Dedifferentiated amniotic fluid mesenchymal stem cell (primary cell): ENCODE results near the gene SLC25A11.

Experiments
- DNase-seq: peaks from one replicate; pipeline ENCODE4 v3.0.0-alpha.2; 2016; ENCODE audit errors: extremely low spot score

The SLC25A11 gene

DNA sequence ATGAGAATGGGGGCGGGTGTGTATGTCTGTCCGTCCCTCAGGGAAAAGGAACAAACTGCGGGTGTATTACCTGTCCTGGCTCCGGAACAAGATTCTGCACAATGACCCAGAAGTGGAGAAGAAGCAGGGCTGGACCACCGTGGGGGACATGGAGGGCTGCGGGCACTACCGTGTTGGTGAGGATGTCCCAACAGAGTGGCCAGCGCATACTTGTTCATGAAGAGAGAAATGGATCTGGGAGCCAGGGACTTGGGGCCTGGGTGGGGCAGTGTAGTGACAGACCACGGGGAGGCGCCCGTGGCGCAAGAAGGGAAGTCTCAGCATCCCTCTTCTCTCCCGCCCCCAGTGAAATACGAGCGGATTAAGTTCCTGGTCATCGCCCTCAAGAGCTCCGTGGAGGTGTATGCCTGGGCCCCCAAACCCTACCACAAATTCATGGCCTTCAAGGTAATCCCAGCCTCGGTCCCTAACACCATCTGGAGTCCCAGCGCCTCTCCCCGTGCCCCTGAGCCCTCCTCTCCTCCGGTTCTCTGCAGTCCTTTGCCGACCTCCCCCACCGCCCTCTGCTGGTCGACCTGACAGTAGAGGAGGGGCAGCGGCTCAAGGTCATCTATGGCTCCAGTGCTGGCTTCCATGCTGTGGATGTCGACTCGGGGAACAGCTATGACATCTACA, 44.1 kb downstream of the SLC25A11 start:
- no peak for DNase-seq

DNA sequence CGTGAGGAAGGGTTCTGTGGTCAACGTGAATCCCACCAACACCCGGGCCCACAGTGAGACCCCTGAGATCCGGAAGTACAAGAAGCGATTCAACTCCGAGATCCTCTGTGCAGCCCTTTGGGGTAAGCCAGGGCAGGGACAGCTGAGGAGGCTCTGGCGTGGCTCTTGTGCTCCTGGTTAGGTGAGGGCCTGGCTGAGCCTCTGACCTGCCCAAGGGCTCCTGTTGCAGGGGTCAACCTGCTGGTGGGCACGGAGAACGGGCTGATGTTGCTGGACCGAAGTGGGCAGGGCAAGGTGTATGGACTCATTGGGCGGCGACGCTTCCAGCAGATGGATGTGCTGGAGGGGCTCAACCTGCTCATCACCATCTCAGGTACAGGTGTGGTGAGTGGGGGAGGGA, 44.7 kb downstream of the SLC25A11 start:
- DNase-seq: no peak

DNA sequence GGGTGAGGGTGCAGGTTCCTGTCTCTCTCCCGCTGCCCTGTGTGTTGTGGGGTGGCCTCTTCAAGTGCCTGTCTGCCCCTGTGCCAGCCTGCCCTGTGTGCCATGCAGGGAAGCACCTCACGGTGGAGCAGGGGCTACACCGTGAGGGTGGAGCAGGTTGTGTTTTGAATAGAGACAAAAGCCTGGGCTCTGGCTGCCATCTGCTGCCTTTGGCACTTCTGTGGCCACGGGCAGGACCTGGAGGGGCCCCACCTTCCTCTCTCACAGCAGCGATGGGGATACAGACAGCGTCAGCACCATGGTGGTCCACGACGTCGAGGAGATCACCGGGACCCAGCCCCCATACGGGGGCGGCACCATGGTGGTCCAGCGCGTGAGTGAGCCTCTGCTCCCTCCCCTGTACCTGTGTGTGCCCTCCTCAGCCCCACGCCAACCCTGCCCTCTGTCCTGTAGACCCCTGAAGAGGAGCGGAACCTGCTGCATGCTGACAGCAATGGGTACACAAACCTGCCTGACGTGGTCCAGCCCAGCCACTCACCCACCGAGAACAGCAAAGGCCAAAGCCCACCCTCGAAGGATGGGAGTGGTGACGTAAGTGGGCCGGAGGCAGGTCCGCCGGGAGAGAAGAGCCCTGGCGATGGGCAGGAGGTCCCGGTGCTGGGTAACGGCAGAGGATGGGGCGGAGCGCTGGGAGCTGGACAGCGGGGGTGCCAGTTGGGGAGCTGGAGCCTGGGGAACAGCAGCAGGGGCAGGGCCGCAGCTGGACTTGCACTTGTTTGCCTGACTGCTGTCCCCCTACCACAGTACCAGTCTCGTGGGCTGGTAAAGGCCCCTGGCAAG, 45.9 kb downstream of the SLC25A11 start:
- DNase-seq: no peak

DNA sequence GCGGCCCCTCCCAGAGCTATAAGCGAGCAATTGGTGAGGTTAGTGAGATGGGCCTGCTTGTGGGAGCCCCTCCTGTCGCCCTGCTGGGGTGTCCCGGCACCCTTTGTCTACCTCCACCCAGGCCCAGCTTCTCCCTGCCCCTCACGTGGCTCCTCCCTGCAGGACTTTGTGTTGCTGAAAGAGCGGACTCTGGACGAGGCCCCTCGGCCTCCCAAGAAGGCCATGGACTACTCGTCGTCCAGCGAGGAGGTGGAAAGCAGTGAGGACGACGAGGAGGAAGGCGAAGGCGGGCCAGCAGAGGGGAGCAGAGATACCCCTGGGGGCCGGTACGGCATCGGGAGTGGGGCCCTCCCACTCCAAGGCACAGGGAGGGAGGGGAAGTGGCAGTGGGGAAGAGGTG, 46.6 kb downstream of the SLC25A11 start:
- DNase-seq: no peak

DNA sequence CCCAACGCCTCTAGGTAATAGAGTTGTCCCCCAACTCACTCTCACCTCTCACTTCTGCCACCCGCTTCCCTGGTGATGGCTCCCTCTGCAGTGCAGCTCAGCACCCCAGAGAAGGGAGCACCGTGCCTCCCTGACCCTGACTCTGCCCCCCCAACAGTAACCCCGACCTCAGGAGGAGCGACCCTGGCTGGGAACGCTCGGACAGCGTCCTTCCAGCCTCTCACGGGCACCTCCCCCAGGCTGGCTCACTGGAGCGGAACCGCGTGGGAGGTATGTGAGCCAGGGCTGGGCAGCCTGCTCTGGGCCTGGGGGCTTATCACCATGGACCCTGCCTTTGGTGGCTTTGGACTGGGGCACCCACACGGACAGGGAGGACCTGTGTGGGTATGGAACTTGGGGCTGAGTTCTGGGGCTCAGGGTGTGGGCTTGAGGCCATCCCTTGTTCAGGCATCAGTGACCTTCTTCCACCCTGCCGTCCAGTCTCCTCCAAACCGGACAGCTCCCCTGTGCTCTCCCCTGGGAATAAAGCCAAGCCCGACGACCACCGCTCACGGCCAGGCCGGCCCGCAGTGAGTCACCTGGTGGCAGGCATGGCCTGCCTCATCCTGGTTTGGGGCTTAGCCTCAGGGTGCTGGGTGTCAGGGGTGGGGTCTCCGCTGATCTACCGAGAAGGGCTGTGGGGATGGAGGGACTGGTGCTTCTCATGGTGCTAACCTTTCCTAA, 47.2 kb downstream of the SLC25A11 start:
- no peak for DNase-seq

DNA sequence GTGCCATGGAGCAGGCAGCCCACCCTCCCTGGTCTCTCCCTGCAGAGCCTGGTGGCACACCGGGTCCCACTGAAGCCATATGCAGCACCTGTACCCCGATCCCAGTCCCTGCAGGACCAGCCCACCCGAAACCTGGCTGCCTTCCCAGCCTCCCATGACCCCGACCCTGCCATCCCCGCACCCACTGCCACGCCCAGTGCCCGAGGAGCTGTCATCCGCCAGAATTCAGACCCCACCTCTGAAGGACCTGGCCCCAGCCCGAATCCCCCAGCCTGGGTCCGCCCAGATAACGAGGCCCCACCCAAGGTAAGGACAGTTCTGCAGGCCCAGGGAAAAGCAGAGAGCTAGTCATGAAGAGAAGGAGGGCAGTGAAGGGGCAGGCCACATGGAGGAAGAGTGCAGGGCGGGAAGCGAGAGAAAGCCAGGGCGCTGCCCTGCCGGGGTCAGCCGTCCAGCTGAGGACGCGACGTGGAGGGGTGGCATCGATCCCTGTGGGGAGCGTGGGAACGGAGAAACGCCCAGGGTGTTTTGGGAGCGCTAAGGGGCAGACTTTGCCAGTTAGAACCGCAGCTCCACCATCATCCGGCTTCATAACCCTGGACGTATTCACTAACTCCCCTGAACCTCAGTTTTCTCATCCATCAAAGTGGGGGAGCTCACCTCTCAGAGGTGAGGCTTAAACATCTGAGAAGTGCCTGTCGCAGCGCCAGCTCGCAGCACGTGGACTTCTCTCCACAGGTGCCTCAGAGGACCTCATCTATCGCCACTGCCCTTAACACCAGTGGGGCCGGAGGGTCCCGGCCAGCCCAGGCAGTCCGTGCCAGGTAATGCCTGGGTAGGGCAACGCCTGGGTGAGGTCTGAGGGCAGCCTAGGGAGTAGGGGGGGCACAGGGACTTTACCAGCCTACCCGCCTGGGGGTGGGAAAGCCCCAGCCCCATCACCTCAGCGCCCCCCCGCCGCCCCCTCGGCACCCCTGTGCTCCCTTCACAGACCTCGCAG, 48.1 kb downstream of the SLC25A11 start:
- DNase-seq: no peak

DNA sequence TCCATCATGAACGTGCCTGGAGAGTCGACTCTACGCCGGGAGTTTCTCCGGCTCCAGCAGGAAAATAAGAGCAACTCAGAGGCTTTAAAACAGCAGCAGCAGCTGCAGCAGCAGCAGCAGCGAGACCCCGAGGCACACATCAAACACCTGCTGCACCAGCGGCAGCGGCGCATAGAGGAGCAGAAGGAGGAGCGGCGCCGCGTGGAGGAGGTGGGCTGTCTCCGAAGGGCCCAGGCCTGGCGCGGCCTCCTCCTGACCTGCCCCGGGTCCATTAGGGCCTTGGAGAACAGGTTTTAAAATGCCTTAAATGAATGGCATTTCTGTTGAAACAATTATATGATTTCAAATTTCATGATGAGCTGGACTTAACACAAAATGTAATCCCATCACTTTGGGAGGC, 52.3 kb downstream of the SLC25A11 start:
- DNase-seq: no peak
